PFSK-1 (cell line): ENCODE data around the gene APOBEC3C.

Source experiments
- FOXP2 ChIP-seq: optimal IDR thresholded peaks from 2 replicates; pipeline ENCODE3; 2011; ENCODE audit warnings: borderline replicate concordance, control low read depth, inconsistent platforms; ENCODE audit not compliant: insufficient read depth; ENCODE audit errors: extremely low read length, extremely low read depth
- POLR2AphosphoS5 ChIP-seq: IDR thresholded peaks from 2 replicates; pipeline ENCODE4 v1.6.1; 2012; ENCODE audit warnings: low read depth, mild to moderate bottlenecking, control low read depth, low read length, moderate library complexity
- REST ChIP-seq, 2 experiments: IDR thresholded peaks; 2 replicates each; pipeline versions ENCODE4 v1.6.1 to v1.8.0; 2011 to 2012; ENCODE audit warnings: low read depth in 2 of 2, low read length in 2 of 2, control low read depth in 1 of 2, inconsistent platforms in 1 of 2, mild to moderate bottlenecking in 1 of 2, moderate library complexity in 1 of 2; ENCODE audit not compliant: insufficient read depth in 1 of 2
- SIN3A ChIP-seq: IDR thresholded peaks from 2 replicates; pipeline ENCODE4 v1.6.1; 2012; ENCODE audit warnings: mild to moderate bottlenecking, low read length, moderate library complexity, borderline replicate concordance; ENCODE audit not compliant: insufficient read depth
- TAF1 ChIP-seq: IDR thresholded peaks from 2 replicates; pipeline ENCODE4 v1.6.1; 2012; ENCODE audit warnings: low read length, control low read depth, borderline replicate concordance; ENCODE audit not compliant: insufficient read depth

The APOBEC3C gene

GRCh38 chr22:38997518-38997917, 16.5 kb upstream of the APOBEC3C start:
- TF ChIP-seq FOXP2 (no peak), REST (IDR thresholded peaks at IDR 0.05; ENCODE audit: insufficient read depth in 1 of 2, low read depth in 2 of 2, low read length in 2 of 2) (no peak), TAF1 (no peak), SIN3A (no peak), POLR2AphosphoS5 (no peak)

DNA sequence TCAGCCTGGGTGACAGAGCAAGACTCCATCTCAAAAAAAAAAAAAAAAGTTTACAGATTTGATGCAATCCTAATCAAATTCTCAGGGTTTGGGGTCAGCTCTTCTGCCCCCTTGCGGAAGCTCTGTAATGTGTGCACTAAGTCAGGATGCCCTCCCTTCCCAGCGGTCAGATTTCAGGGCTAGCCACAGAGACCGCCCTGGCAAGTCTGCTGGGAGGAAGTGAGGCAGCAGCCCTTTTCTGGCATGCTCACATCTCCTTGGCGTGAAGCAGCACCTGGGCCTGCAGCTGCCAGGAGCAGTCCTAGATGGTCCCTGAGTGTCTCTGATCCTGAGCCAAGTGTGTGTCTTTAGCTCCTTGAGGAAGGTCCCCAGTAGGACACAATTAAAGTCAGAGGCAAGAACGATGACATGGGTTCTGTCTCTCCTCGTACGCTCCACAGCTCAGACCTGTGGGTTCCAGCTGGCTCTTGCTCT, 10.9 kb upstream of the APOBEC3C start:
- no peak for TF ChIP-seq SIN3A
- no peak for TF ChIP-seq REST (IDR thresholded peaks at IDR 0.05; ENCODE audit: insufficient read depth in 1 of 2, low read depth in 2 of 2, low read length in 2 of 2)
- no peak for TF ChIP-seq FOXP2

DNA sequence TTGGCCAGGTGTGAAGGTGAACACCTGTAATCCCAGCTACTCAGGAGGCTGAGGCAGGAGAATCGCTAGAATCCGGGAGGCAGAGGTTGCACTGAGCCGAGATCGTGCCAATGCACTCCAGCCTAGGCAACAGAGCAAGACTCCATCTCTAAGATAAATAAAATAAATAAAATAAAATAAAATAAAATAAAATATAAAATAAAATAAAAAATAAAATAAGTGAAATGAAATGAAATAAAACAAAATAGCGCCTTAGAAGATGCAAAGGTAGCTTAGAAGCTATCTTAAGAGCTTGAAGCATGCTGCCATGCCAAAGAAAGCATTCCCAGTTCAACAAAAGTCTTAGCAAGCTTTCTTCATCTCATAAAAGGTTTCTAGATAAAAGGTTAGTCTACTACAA, 6.9 kb upstream of the APOBEC3C start:
- TF ChIP-seq POLR2AphosphoS5 (no peak), FOXP2 (no peak), SIN3A (no peak), TAF1 (no peak), REST (IDR thresholded peaks at IDR 0.05; ENCODE audit: insufficient read depth in 1 of 2, low read depth in 2 of 2, low read length in 2 of 2) (no peak)

GRCh38 chr22:39010946-39011345, 3.1 kb upstream of the APOBEC3C start:
- no peak for TF ChIP-seq POLR2AphosphoS5
- no peak for TF ChIP-seq TAF1
- TF ChIP-seq SIN3A = no peak
- no peak for TF ChIP-seq REST (IDR thresholded peaks at IDR 0.05; ENCODE audit: insufficient read depth in 1 of 2, low read depth in 2 of 2, low read length in 2 of 2)
- TF ChIP-seq FOXP2 = no peak

- TF ChIP-seq SIN3A (no peak), REST (IDR thresholded peaks at IDR 0.05; ENCODE audit: insufficient read depth in 1 of 2, low read depth in 2 of 2, low read length in 2 of 2) (no peak), TAF1 (no peak), FOXP2 (no peak), POLR2AphosphoS5 (no peak)
Observed at GRCh38 chr22:39012533-39013511, 1.2 kb upstream of the APOBEC3C start.
